Hematopoietic multipotent progenitor cell (in vitro differentiated cells): Measurements from ENCODE around the gene SSH2. TPM values are rescaled to one million over a fixed set of nuclear protein-coding genes. Genes with fewer than 3 reads are reported as not detected.
A peak's percentile ranks its signal among the peaks of the same experiment; 100 is the strongest.

ENCODE experiments used
- DNase-seq, 3 donors: peaks; one replicate each; pipeline ENCODE4 v3.0.0-alpha.2; 2011 to 2015; ENCODE audit warnings: low read depth in 2 of 3, low spot score in 2 of 3
- small RNA-seq: library from RNA; depleted of rRNA; stranded (forward); fragments of <200 nt; gene quantifications from one replicate; pipeline ENCODE3, GENCODE V24; 2012
- total RNA-seq: library from RNA; depleted of rRNA; stranded (reverse); fragments of >200 nt; gene quantifications from one replicate; pipeline ENCODE4 v1.2.3, GENCODE V29; 2012

Gene SSH2
- total RNA-seq, 1 donor = 19.7 TPM

GRCh38 chr17:29583324-29584248 lies 346.4 kb downstream of the SSH2 start:
- no peak for DNase-seq

GRCh38 chr17:29582772-29583171 lies 347.3 kb downstream of the SSH2 start:
- DNase-seq = no peak

GRCh38 chr17:29582254-29582765 lies 347.7 kb downstream of the SSH2 start:
- no peak for DNase-seq

- DNase-seq = no peak
These were observed 348.3 kb downstream of the SSH2 start for GRCh38 chr17:29581583-29582253.

- DNase-seq = peak; percentile 84 to 95 (median 92)
These were observed 349.9 kb downstream of the SSH2 start for GRCh38 chr17:29579866-29580771.

GRCh38 chr17:29578626-29579485 lies 351.2 kb downstream of the SSH2 start:
- no peak for DNase-seq

DNA sequence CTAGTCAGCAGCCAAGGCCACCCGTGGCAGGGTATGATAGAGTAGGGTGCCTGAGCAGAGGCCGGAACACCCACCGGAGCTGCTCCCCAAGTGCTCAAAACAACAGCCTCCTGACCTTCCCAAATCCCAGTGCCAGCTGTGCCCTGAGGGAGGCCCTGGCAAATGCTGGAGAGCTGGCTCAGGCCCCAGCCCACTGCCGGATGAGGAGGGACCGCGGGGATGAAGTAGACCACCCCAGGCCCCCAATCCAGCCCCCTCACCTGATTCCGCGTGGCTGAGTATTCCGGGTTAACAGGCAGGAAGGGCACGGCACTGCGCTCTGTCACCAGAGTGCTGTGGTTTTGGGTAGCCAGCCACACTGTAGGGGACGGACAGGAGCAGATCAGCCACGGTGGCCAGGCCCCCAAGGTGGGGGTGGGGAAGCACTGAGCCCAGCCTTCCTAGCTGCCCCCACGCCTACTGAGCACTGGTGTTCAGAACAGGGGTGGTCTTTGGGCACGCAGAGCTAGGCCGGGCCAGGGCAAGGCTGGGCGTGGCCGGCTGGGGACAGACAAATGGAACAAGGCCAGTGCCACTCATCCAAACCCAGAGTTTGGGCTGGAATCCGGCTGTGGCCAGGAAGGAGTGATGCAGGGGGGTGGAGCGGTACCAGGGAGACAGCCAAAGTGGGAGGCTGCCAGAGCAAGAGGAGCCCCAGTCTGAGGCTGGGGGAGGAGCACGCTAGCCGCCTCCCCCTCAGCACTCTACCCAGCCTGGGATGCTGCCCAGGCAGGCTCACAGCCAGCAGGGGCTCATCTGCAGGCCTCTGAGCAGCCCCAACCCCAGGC lies 352.4 kb downstream of the SSH2 start:
- no peak for DNase-seq

DNA sequence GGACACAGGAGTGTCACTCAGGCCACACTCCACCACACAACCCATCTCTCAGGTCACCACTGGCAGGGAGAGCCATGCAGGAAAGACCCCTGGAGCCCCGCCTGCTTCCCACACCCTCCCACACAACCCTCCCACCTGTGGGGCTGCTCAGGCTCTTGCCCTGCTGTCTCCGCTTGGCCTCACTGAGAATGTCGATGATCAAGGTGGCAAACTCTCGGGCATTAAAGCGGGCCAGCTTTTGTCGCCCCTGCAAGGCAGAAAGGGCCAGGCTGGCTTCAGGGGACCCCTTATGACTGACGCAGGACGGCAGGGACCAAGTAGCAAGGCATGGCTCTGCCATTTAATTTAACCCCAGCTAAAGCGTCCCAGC lies 353.0 kb downstream of the SSH2 start:
- DNase-seq = no peak

DNA sequence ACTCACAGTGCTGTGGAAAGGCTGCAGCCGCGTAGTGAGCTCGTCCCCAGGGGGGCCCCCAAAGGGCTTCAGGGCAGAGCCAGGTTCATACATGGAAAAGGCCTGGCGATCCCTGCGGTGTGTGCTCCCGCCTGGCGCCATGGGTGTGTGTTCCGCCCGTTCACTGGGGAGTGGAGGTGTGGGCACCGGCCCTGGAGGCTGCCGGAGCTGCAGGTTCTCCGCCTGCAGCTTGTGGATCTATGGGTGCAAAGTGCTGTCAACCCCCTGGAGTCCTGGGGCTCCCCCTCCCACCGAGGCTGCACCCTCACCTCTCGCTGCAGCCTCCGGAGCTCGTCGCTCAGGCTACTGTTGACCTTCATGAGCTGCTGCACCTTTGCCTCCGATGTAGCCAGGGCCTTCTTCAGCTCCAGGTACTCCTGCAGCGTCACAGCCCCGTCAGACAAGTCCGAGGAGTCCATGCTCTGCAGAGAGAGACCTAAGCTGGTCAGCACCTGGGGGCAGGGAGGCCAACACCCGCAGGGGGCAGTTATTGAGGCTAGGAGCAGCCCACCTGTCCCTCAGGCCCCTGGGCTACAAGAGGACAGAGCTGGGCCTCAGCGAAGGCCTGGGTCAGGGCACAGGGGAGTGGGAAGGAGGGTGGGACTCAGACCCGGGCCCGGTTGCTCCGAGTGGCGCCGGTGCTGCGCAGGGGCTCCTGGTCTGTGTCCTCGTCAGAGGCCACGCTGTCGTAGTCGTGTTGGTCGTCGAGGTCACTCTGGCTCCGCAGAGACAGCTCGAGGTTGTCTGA lies 353.6 kb downstream of the SSH2 start:
- DNase-seq = no peak

Small RNA genes within 50 kb of the gene (small RNA-seq; reads per million reads assigned to genes)
- gene RF00156 (not detected), gene RF01210 (not detected), gene RNU6-920P (not detected)

Other genes with a start within 250 kb of the SSH2 start
- gene EFCAB5, start 11.4 kb upstream of the SSH2 start, total RNA-seq = 0.27 TPM
- 7.8 TPM for gene NSRP1, start 186.6 kb upstream of the SSH2 start, total RNA-seq